Astrocyte of the spinal cord (primary cell): ENCODE results near the gene COL5A1.
A peak's percentile ranks its signal among the peaks of the same experiment; 100 is the strongest.

Experiments used
- DNase-seq: peaks from one replicate; pipeline ENCODE4 v3.0.0; 2011; ENCODE audit warnings: low read depth, low spot score
- H3K4me3 ChIP-seq: 2 replicates; pipeline ENCODE4 v1.5.1; 2011; ENCODE audit warnings: low read depth, mild to moderate bottlenecking, low read length, moderate library complexity
- in situ Hi-C: cut with HindIII; loops from 2 replicates; pipeline ENCODE4 v1.10.0; 2017; ENCODE audit warnings: low sequenced_read_pairs
- TF ChIP-seq, protein P1 (sequence below): IDR thresholded peaks from 2 replicates; pipeline ENCODE4 v1.5.1; 2012; ENCODE audit warnings: low read depth, mild to moderate bottlenecking, low read length, inconsistent platforms

The COL5A1 gene

DNA sequence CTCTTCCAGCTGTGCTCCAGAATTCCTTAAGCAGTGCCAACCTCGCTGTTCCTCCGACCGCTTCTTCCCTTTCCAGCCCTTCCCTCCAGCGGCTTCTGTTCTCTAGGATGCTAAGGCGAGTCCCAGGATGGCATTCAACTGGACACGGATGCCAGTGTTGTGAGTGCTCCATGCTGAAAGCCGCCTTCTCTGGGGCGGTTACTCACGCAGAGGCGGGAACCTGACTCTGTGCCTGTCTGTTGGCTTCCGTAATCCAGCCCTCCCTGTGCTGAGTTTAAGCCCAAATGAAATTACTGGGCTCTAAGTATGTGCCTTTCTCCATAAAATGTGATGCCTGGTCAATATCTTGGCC lies 20.2 kb downstream of the COL5A1 start:
- H3K4me3 ChIP-seq: no peak overlapping the region
- TF ChIP-seq, protein P1, sequence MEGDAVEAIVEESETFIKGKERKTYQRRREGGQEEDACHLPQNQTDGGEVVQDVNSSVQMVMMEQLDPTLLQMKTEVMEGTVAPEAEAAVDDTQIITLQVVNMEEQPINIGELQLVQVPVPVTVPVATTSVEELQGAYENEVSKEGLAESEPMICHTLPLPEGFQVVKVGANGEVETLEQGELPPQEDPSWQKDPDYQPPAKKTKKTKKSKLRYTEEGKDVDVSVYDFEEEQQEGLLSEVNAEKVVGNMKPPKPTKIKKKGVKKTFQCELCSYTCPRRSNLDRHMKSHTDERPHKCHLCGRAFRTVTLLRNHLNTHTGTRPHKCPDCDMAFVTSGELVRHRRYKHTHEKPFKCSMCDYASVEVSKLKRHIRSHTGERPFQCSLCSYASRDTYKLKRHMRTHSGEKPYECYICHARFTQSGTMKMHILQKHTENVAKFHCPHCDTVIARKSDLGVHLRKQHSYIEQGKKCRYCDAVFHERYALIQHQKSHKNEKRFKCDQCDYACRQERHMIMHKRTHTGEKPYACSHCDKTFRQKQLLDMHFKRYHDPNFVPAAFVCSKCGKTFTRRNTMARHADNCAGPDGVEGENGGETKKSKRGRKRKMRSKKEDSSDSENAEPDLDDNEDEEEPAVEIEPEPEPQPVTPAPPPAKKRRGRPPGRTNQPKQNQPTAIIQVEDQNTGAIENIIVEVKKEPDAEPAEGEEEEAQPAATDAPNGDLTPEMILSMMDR: no peak
- DNase-seq: no peak
- in situ Hi-C loops: no loop called here

DNA sequence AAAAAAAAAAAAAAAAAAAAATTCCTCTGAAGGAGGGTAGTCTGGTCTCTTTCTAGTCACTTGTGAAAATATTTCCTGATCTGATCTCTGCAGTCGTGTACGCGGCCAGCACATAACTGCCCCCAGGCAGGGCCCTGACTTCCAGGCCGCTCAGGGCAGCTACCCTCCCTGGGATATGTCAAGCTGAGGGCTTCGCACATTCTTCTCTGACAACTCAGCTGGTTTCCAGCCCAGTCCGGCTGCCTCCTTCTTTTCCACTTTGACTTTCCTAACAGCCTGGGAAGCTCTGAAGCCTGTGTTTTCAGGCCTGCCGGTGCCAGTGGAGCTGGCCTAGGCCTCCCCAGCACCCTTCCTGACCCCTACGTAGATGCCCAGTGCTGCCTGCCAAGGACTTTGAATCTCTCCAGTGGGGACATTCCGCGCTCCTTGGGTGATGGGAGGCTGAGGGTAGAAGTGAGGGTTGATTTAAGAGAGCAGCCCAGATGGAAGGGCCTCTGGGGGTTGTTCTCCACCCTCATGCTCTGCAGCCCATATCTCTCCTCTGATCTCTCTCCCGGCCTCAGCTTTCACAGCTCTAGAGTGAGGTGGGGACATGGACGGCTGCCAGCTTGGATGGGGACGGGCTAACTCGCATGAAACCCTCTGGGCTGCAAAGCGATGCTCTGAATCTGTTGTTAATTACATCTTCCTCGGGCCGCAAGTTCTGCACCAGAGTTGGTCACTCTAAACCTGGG lies 20.7 kb downstream of the COL5A1 start:
- TF ChIP-seq, protein P1: no peak
- in situ Hi-C loops: no loop called here
- DNase-seq: peak; percentile 87
- H3K4me3 ChIP-seq: no peak overlapping the region

DNA sequence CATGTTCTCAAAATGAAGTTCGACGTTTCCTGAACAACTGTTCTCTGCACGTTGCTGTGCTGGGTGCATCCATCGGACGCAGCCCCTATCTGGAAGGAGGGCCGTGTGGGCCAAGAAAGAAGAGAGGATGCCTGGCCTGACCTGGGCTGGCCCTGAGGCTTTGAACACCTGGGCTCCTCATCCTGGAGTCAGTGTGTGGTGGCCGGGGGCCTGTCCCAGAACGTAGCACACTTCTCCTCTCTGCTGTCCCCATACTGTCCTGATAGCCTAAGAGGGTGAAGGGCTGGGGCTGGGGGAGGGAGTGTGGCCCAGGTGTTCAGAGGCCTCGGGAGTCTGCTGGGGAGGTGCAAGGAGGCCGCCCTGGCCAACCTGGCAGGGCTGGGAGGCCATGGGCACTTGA lies 21.5 kb downstream of the COL5A1 start:
- H3K4me3 ChIP-seq: no peak overlapping the region
- in situ Hi-C loops: no loop called here
- TF ChIP-seq, protein P1: no peak
- no peak for DNase-seq

DNA sequence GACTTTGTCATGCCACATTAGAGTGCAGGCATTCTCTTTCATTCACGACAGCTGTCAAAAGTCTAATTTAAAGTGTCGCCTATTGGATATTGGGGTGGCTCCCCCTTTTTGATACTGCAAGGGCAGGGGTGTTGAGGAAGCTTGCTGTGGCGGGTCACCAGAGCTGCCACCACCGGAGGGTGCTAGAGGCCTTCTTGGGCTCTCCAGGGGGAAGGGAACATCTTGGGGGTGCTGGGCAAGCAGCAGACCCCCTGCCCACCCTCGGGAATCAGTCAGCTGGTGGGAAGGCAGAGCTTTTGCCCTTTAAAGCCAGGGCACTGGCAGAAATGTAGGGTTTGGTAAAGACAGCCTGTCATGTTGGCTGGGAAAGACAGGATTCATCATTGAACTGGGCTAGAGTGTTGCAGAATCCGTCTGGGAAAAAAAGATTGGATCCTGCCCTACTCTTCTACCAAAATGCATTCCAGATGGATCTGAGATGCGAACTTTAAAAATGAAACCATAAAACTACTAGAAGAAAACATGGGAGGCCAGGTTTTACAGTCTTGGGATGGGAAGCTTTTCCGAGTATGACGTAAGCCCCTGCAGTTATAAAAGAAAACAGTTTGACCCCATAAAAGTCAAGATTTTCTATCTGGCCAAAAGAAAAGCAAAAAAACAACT lies 22.3 kb downstream of the COL5A1 start:
- DNase-seq: no peak
- TF ChIP-seq, protein P1: peak; percentile 28
- in situ Hi-C loops: no loop called here
- no peak overlapping the region for H3K4me3 ChIP-seq

DNA sequence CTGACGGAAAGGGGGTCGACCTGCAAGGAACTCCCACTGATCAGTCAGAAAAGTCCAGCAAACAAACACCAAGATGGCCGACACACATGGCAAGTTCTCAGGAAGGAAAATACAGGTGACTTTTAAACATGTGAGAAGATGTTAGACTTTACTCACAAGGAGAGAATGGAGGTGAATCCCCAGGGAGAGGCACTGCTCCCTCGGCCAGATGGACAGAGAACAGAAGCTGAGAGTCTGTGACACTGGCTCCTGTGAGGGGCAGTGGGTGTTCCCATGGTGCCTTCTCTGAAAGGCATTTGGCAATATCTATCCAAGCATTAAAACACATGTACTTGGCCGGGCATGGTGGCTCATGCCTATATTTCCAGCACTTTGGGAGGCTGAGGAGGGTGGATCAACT lies 22.8 kb downstream of the COL5A1 start:
- in situ Hi-C loops: no loop called here
- no peak for DNase-seq
- TF ChIP-seq, protein P1: no peak
- no peak overlapping the region for H3K4me3 ChIP-seq

DNA sequence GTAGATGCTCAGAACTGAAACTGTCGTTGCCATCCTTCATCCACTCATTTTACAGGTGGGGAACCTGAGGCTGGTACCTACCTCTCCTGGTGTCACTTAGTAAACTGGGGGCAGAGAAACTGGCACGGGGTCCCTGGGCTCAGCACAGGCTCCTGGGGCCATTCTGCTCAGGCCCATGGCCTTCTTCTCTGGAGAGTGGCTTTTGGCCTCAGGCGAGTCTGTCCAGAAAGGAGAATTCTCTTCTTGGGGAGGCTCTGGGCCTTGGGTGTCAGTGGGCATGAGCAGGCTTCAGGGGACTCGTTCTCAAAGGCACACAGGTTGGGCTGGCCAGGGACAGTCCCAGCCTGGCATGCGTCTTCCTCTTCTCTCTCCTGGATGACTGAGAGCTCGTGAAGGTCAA lies 24.6 kb downstream of the COL5A1 start:
- in situ Hi-C loops: no loop called here
- TF ChIP-seq, protein P1: no peak

More for the DNA sequence above, 24.6 kb downstream of the COL5A1 start:
- no peak overlapping the region for H3K4me3 ChIP-seq
- DNase-seq: no peak
